A549 (cell line): ENCODE measurements around the gene HOMER3. TPM values are rescaled to one million over a fixed set of nuclear protein-coding genes. Genes with fewer than 3 reads are reported as not detected.

ENCODE experiments used
- ATAC-seq, 2 experiments: fragments of 200-7000 bp in 1 of 2; fragments of >200 bp in 1 of 2; cut with Nextera tagmentation in 1 of 2; cut with Tn5 transposase in 1 of 2; 3 replicates each; pipeline versions ENCODE4 v1.8.0 to v1.9.1; 2018 to 2020; ENCODE audit warnings: mild to moderate bottlenecking in 1 of 2, moderate library complexity in 1 of 2
- CTCF ChIA-PET: fragments of 300-600 bp; sonication (Branson Sonifier 250); formaldehyde crosslinking; extraction: SDS; loops from one replicate; lab custom pipeline; 2021; ENCODE audit warnings: antibody characterized with exemption, inconsistent platforms; lab: Yijun Ruan, JAX
- POLR2A ChIA-PET: fragments of 350-600 bp; formaldehyde crosslinking; extraction: SDS; loops from one replicate; lab custom pipeline; 2021; ENCODE audit warnings: antibody characterized with exemption, inconsistent platforms; lab: Yijun Ruan, JAX
- DNase-seq, 2 experiments: peaks; one replicate each; pipeline versions ENCODE4 v3.0.0 to v3.0.0-alpha.2; 2011 to 2016; ENCODE audit warnings: low read depth in 1 of 2, low spot score in 1 of 2
- FAIRE-seq: peaks from 2 replicates; lab custom pipeline; 2011; peaks lifted over from hg19 to GRCh38; lab: Jason Lieb, UNC
- H3K27ac ChIP-seq, 2 experiments: fragments of >200 bp; sonication (Bioruptor Twin); formaldehyde crosslinking; 3 replicates each; pipeline ENCODE4 v1.5.1; 2016 to 2017
- H3K4me1 ChIP-seq: fragments of >200 bp; sonication (Bioruptor Twin); formaldehyde crosslinking; 3 replicates; pipeline ENCODE4 v1.6.1; 2016
- H3K4me2 ChIP-seq: fragments of >200 bp; sonication (Bioruptor Twin); formaldehyde crosslinking; 3 replicates; pipeline ENCODE4 v1.6.1; 2016
- H3K4me3 ChIP-seq: fragments of >200 bp; sonication (Bioruptor Twin); formaldehyde crosslinking; 3 replicates; pipeline ENCODE4 v1.5.1; 2016
- H3K9me3 ChIP-seq: fragments of >200 bp; sonication (Bioruptor Twin); formaldehyde crosslinking; 3 replicates; pipeline ENCODE4 v1.6.1; 2016
- BCL3 ChIP-seq: fragments of >200 bp; sonication (Bioruptor Twin); formaldehyde crosslinking; IDR thresholded peaks from 3 replicates; pipeline ENCODE4 v1.6.1; 2016
- BHLHE40 ChIP-seq: IDR thresholded peaks from 2 replicates; pipeline ENCODE4 v1.6.1; 2012; ENCODE audit warnings: low read depth, low read length, inconsistent platforms
- CTCF ChIP-seq: fragments of >200 bp; sonication (Bioruptor Twin); formaldehyde crosslinking; IDR thresholded peaks from 3 replicates; pipeline ENCODE4 v1.5.1; 2016
- EHF ChIP-seq: fragments of 250-450 bp; sonication (Bioruptor Pico); IDR thresholded peaks from 2 replicates; pipeline ENCODE4 v1.5.0; 2020; ENCODE audit warnings: mild to moderate bottlenecking
- EHMT2 ChIP-seq: fragments of 200-600 bp; sonication (generic); IDR thresholded peaks from 2 replicates; pipeline ENCODE4 v1.6.1; 2016; ENCODE audit warnings: antibody characterized with exemption, low read depth, mild to moderate bottlenecking, moderate library complexity
- EP300 ChIP-seq, 2 experiments: fragments of >200 bp; sonication (Bioruptor Twin); formaldehyde crosslinking; IDR thresholded peaks; 2 replicates in 1 of 2; 3 replicates in 1 of 2; pipeline ENCODE4 v1.6.1; 2016 to 2017
- ESRRA ChIP-seq: fragments of 150-350 bp; IDR thresholded peaks from 2 replicates; pipeline ENCODE4 v1.6.1; 2014; ENCODE audit warnings: mild to moderate bottlenecking, low read length, borderline replicate concordance
- HOXA7 ChIP-seq: fragments of 250-450 bp; sonication (Bioruptor Pico); IDR thresholded peaks from 2 replicates; pipeline ENCODE4 v1.5.0; 2020; ENCODE audit warnings: mild to moderate bottlenecking, moderate library complexity
- HOXB13 ChIP-seq: fragments of 250-450 bp; sonication (Bioruptor Pico); IDR thresholded peaks from 2 replicates; pipeline ENCODE4 v1.5.0; 2020; ENCODE audit warnings: low read depth, mild to moderate bottlenecking, moderate library complexity
- JUN ChIP-seq, 2 experiments: fragments of >200 bp; sonication (Bioruptor Twin); formaldehyde crosslinking; IDR thresholded peaks; 2 replicates in 1 of 2; 3 replicates in 1 of 2; pipeline ENCODE4 v1.6.1; 2016 to 2017
- MAX ChIP-seq: IDR thresholded peaks from 2 replicates; pipeline ENCODE4 v1.6.1; 2012
- MAZ ChIP-seq: fragments of 150-350 bp; IDR thresholded peaks from 2 replicates; pipeline ENCODE4 v1.6.1; 2014; ENCODE audit warnings: antibody characterized with exemption, low read depth, low read length, borderline replicate concordance
- NFE2L2 ChIP-seq: fragments of 150-350 bp; conservative IDR thresholded peaks from 2 replicates; pipeline ENCODE4 v1.6.1; 2014; ENCODE audit warnings: low read length
- NR3C1 ChIP-seq: fragments of >200 bp; sonication (Bioruptor Twin); formaldehyde crosslinking; IDR thresholded peaks from 3 replicates; pipeline ENCODE4 v1.6.1; 2017
- POLR2A ChIP-seq: IDR thresholded peaks from 2 replicates; pipeline ENCODE4 v1.6.1; 2012; ENCODE audit warnings: mild to moderate bottlenecking, low read length
- POLR2AphosphoS2 ChIP-seq: conservative IDR thresholded peaks from 2 replicates; pipeline ENCODE4 v1.6.1; 2012; ENCODE audit warnings: low read length, improper control_type of control experiment, inconsistent platforms
- RARB ChIP-seq: fragments of 250-450 bp; sonication (Bioruptor Pico); IDR thresholded peaks from 2 replicates; pipeline ENCODE4 v1.8.0; 2021; ENCODE audit warnings: mild to moderate bottlenecking, moderate library complexity
- RCOR1 ChIP-seq: fragments of 150-350 bp; IDR thresholded peaks from 2 replicates; pipeline ENCODE4 v1.6.1; 2014; ENCODE audit warnings: antibody characterized with exemption, low read length, low read depth
- RFX5 ChIP-seq: fragments of 450-650 bp; IDR thresholded peaks from 2 replicates; pipeline ENCODE4 v1.7.1; 2014; ENCODE audit warnings: antibody characterized with exemption, mild to moderate bottlenecking, moderate library complexity
- RNF2 ChIP-seq: fragments of 200-600 bp; sonication (generic); IDR thresholded peaks from 2 replicates; pipeline ENCODE4 v1.6.1; 2016; ENCODE audit warnings: low read depth, mild to moderate bottlenecking, antibody characterized with exemption, moderate library complexity, borderline replicate concordance
- TFCP2L1 ChIP-seq: fragments of 250-450 bp; sonication (Bioruptor Pico); IDR thresholded peaks from 2 replicates; pipeline ENCODE4 v1.5.0; 2021; ENCODE audit warnings: mild to moderate bottlenecking
- ZNF302 ChIP-seq: fragments of 250-450 bp; sonication (Bioruptor Pico); IDR thresholded peaks from 2 replicates; pipeline ENCODE4 v1.9.0; 2021; ENCODE audit warnings: inconsistent platforms, mild to moderate bottlenecking, moderate library complexity
- WGBS: methylation state at CpG from one replicate; pipeline ENCODE4 v1.1.6; 2017; ENCODE audit errors: missing lambda C conversion rate; 5-methylcytosine and 5-hydroxymethylcytosine counted together
- polyA plus RNA-seq, 4 experiments: library from polyadenylated mRNA; depleted of rRNA in 3 of 4; stranded (reverse); fragments of >200 nt; fragmentation: RNase III in 1 of 4; extraction: RNeasy Plus Mini Kit Qiagen cat#74134 plus additional on column Dnase treatment in 1 of 4; gene quantifications; 2 replicates in 3 of 4; 3 replicates in 1 of 4; pipeline ENCODE4 v1.2.3, GENCODE V29; 2011 to 2017
- TF ChIP-seq, protein P1 (sequence below): fragments of 250-450 bp; sonication (Bioruptor Pico); IDR thresholded peaks from 2 replicates; pipeline ENCODE4 v1.5.0; 2021; ENCODE audit warnings: mild to moderate bottlenecking, moderate library complexity, borderline replicate concordance

Gene HOMER3
- polyA plus RNA-seq, 2 of the 4 experiments (the other 2 are of a cell fraction): 9.9 to 35.4 TPM

- ATAC-seq (no peak), DNase-seq (no peak), FAIRE-seq (no peak)
- Histone ChIP-seq H3K4me3 (no peak overlapping the region), H3K27ac (no peak overlapping the region), H3K4me1 (0 out of 3 replicates have a peak, but pooled peaks cover 4% of the 10 kb centered on the region), H3K9me3 (no peaks in the 10 kb centered on the region), H3K4me2 (no peak overlapping the region)
- no CpG with 5 or more reads among the region's 5 CpGs for WGBS
- ChIA-PET POLR2A (no interaction called here), CTCF (interaction anchor here (1.0 to 2.2 kb wide), 2 partner anchors 19 to 46 kb away, joined by 3 to 5 read pairs; no protein-coding TSS in a partner anchor)
- TF ChIP-seq NFE2L2: no peak
- no peak for TF ChIP-seq JUN (IDR thresholded peaks at IDR 0.05)
- TF ChIP-seq ESRRA: no peak
- TF ChIP-seq HOXB13 (CRISPR knock-in tag): no peak
- TF ChIP-seq, protein P1, sequence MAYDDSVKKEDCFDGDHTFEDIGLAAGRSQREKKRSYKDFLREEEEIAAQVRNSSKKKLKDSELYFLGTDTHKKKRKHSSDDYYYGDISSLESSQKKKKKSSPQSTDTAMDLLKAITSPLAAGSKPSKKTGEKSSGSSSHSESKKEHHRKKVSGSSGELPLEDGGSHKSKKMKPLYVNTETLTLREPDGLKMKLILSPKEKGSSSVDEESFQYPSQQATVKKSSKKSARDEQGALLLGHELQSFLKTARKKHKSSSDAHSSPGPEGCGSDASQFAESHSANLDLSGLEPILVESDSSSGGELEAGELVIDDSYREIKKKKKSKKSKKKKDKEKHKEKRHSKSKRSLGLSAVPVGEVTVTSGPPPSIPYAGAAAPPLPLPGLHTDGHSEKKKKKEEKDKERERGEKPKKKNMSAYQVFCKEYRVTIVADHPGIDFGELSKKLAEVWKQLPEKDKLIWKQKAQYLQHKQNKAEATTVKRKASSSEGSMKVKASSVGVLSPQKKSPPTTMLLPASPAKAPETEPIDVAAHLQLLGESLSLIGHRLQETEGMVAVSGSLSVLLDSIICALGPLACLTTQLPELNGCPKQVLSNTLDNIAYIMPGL (CRISPR knock-in tag): no peak
- no peak for TF ChIP-seq EHMT2
- TF ChIP-seq MAX: no peak
- TF ChIP-seq HOXA7 (CRISPR knock-in tag): no peak
- no peak for TF ChIP-seq TFCP2L1 (CRISPR knock-in tag)
- TF ChIP-seq BCL3: no peak
- no peak for TF ChIP-seq EHF (CRISPR knock-in tag)
- TF ChIP-seq RARB (CRISPR knock-in tag): no peak
- TF ChIP-seq EP300 (IDR thresholded peaks at IDR 0.05): no peak
- TF ChIP-seq POLR2A: no peak
- no peak for TF ChIP-seq BHLHE40
- no peak for TF ChIP-seq RNF2
- TF ChIP-seq RFX5: no peak
- TF ChIP-seq CTCF: no peak
- TF ChIP-seq MAZ: no peak
- TF ChIP-seq POLR2AphosphoS2: no peak
Measured at GRCh38 chr19:18913466-18913865, 27.6 kb downstream of the HOMER3 start.

DNA sequence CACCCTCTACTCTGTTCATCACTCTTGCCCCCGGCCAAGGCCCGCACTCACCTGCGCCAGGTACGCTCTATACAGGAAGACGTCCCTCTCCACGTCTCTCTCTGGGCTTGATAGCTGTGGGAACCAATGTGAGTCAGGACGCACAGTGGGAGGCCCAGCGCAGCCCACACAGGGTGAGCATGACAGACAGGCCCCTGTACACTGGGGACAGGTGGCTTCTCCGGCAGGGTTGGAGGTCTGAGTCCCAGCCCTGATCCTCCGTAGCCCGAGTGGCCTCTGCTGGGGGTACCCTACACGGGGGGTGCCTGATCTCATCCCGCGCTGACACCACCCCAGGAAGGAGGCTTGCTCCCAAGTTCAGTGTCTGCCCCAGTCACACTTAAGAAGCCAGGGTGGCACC lies 28.1 kb downstream of the HOMER3 start:
- 0 out of 3 replicates have a peak, but pooled peaks cover 4% of the 10 kb centered on the region for H3K4me1 ChIP-seq
- H3K9me3 ChIP-seq: no peaks in the 10 kb centered on the region
- H3K4me3 ChIP-seq: no peak overlapping the region
- TF ChIP-seq ZNF302 (no peak), NR3C1 (no peak), ESRRA (no peak), RCOR1 (no peak)
- WGBS: no CpG with 5 or more reads among the region's 14 CpGs
- no peak overlapping the region for H3K27ac ChIP-seq
- H3K4me2 ChIP-seq: no peak overlapping the region
- no peak for ATAC-seq
- no peak for DNase-seq
- CTCF ChIA-PET: interaction anchor here (2.2 kb wide), 1 partner anchor 18 kb away, joined by 5 read pairs; no protein-coding TSS in a partner anchor
- no peak for FAIRE-seq
- POLR2A ChIA-PET: no interaction called here
